Omental fat pad (tissue), 4 donors: Measurements from ENCODE around the gene SORCS2. TPM values are rescaled to one million over a fixed set of nuclear protein-coding genes. Genes with fewer than 3 reads are reported as not detected.

Experiments
- ATAC-seq: fragments of 150-250 bp; one replicate; pipeline ENCODE4 v1.9.1; 2016; ENCODE audit warnings: mild to moderate bottlenecking, moderate library complexity; ENCODE audit not compliant: low FRiP score
- DNase-seq: peaks from one replicate; pipeline ENCODE4 v3.0.0-alpha.2; 2019; ENCODE audit warnings: low spot score
- total RNA-seq, 4 donors: library from RNA; depleted of rRNA; stranded (reverse); fragments of >200 nt; gene quantifications; one replicate each; pipeline ENCODE4 v1.1.0, GENCODE V29; 2016
- TF ChIP-seq, protein P1 (sequence below), 3 donors: fragments of 450-650 bp; IDR thresholded peaks; one replicate each; pipeline ENCODE4 v1.5.1; 2016 to 2017; ENCODE audit warnings: antibody characterized with exemption in 3 of 3, mild to moderate bottlenecking in 3 of 3, moderate library complexity in 2 of 3

Gene SORCS2
- total RNA-seq, result 1 to 10 TPM in 2 of 4 donors, under 1 TPM in 2; 0.63 to 4.6 (median 1.2) TPM

DNA sequence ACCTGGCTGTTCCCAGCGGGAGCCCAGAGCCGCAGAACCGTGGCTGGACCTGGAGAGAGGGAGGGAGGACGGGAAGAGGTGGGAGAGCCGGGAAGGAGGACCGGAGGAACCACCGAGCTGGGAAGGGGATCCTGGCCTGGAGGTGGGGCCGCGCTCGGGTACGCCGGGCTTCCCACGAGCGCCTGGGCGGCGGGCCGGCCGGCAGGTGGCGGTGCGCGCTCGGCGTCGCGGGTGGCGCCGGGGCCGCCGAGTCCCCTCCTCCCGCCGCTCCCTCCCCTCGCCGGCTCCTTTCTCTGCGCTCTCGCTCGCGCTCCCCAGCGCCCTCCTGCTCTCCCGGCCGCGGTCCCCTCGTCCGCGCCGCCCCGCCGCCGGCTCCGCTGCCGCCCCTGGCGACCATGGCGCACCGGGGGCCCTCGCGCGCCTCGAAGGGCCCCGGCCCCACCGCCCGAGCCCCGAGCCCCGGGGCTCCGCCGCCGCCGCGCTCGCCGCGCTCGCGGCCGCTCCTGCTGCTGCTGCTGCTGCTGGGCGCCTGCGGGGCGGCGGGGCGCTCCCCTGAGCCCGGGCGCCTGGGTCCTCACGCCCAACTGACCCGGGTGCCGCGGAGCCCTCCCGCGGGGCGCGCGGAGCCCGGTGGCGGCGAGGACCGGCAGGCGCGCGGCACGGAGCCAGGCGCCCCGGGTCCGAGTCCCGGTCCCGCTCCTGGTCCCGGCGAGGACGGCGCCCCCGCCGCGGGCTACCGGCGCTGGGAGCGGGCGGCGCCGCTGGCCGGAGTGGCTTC is at the start of gene SORCS2:
Gene SORCS2 (plus strand): TSS at position 287 of the 778 bp plus-strand sequence.
- TF ChIP-seq, protein P1, sequence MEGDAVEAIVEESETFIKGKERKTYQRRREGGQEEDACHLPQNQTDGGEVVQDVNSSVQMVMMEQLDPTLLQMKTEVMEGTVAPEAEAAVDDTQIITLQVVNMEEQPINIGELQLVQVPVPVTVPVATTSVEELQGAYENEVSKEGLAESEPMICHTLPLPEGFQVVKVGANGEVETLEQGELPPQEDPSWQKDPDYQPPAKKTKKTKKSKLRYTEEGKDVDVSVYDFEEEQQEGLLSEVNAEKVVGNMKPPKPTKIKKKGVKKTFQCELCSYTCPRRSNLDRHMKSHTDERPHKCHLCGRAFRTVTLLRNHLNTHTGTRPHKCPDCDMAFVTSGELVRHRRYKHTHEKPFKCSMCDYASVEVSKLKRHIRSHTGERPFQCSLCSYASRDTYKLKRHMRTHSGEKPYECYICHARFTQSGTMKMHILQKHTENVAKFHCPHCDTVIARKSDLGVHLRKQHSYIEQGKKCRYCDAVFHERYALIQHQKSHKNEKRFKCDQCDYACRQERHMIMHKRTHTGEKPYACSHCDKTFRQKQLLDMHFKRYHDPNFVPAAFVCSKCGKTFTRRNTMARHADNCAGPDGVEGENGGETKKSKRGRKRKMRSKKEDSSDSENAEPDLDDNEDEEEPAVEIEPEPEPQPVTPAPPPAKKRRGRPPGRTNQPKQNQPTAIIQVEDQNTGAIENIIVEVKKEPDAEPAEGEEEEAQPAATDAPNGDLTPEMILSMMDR (IDR thresholded peaks at IDR 0.05), result peak in 1 of 3 donors; percentile 34
- ATAC-seq (peak; percentile 89), DNase-seq (no peak)

DNA sequence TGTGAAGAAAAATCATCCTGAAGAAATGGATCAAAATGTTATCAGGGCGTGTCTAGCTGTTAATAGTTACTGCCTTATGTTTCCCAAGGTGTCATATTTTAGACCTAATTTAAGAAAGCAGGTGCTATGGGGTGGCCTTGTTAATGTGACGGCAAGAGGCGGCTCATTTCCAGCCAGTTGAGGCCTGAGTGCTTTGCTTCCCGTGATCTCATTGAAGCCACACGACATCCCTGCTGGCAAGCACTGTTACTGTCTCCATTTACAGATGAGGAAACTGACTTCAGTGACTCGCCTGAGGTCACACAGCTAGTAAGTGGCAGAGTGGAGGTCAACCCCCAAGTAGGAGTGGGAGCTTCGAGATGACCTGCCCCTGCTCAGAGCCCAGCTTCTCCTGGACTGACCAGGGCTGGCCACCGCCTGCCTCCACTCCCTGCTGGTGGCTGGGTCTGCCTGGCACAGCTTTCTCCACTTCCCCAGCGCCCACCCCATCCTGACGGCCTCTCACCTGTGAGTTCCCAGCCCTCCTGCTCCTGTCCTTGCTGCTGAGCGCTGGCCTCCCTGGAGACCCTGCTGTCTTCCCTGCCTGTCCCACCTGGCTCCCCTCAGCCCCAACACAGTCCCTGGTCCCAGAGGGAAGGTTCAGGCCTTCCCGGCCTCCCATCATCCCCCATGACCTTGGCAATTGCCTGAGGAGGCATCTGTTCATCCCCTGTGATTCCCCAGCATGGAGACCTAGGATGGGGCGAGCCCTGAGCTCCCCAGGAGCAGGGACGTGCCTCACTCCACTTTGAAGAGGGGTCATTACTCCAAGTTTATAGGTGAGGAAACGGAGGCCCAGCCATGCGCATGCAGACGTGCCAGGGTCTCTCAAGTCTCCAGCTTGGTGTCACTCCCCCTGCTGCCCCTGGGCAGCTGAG is 47.7 kb upstream of the SORCS2 start:
- TF ChIP-seq, protein P1 (IDR thresholded peaks at IDR 0.05), result no peak
- DNase-seq, result no peak
- ATAC-seq, result no peak

- TF ChIP-seq, protein P1 (IDR thresholded peaks at IDR 0.05), result no peak
- ATAC-seq (no peak), DNase-seq (no peak)
These were observed 46.9 kb upstream of the SORCS2 start for GRCh38 chr4:7145291-7145934.

DNA sequence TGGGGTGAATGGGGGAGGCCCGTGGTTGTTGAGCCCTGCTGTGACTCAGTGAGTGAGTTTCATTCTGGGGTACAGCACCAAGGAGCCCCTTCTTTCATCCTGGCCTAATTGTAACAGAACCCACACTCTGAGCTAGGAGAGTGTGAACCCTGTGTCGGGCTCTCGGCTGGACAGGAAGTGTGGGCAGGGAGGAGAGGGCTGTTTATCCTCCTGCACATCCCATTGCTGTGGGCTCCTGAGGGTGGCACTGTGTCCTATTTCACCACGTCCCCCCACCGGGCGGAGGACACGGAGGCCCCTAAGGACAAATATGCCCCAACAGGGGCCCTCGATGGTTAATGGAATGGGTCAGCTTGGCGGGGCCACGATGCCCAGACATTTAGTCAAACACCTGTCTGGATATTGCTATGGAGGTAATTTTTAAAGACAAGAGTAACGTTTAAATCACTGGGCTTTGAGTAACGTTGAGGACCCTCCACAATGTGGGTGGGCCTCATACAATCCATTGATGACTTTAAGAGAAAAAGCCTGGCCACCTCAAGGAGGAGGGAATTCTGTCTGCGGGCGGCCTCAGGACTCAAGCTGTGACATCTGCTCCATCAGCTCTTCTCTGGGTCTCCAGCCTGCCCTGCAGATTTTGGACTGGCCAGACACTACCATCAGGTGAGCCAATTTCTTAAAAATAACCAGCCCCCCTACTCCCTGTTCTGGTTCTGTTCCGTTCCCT is 46.1 kb upstream of the SORCS2 start:
- TF ChIP-seq, protein P1 (IDR thresholded peaks at IDR 0.05), result no peak
- ATAC-seq (no peak), DNase-seq (no peak)

GRCh38 chr4:7146786-7147115 is 45.6 kb upstream of the SORCS2 start:
- no peak for DNase-seq

DNA sequence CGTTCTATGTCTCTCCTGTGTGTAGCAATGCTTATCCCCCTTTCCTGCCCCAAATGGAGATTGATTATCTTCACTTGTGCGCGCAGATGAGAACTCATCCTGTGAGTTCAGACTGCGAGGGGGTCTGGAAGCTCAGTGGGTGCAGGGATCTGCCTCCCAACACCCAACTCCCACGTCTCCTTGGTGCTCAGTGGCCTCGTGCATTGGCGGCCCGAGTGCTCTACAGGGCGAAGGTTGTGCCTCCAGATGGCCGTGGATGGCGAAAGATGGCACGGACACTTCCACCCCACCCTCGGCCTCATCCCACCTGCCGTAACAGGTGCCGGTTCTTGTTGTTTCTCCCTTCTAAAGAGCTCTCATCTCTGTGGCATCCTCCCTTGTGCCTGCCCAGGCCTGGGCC is 45.1 kb upstream of the SORCS2 start:
- TF ChIP-seq, protein P1 (IDR thresholded peaks at IDR 0.05), result no peak
- no peak for ATAC-seq
- no peak for DNase-seq

More at GRCh38 chr4:7146786-7147115, 45.6 kb upstream of the SORCS2 start:
- ATAC-seq, result no peak
- TF ChIP-seq, protein P1 (IDR thresholded peaks at IDR 0.05), result no peak
